GM12872 (cell line): ENCODE measurements around the gene ATP13A3.

Experiments
- TF ChIP-seq, protein P1 (sequence below): IDR thresholded peaks from 3 replicates; pipeline ENCODE4 v1.5.1; 2011; ENCODE audit warnings: low read depth, mild to moderate bottlenecking, low read length, moderate library complexity; ENCODE audit not compliant: insufficient read depth

The ATP13A3 gene

GRCh38 chr3:194390835-194391234, 96.0 kb downstream of the ATP13A3 start:
- TF ChIP-seq, protein P1, sequence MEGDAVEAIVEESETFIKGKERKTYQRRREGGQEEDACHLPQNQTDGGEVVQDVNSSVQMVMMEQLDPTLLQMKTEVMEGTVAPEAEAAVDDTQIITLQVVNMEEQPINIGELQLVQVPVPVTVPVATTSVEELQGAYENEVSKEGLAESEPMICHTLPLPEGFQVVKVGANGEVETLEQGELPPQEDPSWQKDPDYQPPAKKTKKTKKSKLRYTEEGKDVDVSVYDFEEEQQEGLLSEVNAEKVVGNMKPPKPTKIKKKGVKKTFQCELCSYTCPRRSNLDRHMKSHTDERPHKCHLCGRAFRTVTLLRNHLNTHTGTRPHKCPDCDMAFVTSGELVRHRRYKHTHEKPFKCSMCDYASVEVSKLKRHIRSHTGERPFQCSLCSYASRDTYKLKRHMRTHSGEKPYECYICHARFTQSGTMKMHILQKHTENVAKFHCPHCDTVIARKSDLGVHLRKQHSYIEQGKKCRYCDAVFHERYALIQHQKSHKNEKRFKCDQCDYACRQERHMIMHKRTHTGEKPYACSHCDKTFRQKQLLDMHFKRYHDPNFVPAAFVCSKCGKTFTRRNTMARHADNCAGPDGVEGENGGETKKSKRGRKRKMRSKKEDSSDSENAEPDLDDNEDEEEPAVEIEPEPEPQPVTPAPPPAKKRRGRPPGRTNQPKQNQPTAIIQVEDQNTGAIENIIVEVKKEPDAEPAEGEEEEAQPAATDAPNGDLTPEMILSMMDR: no peak

DNA sequence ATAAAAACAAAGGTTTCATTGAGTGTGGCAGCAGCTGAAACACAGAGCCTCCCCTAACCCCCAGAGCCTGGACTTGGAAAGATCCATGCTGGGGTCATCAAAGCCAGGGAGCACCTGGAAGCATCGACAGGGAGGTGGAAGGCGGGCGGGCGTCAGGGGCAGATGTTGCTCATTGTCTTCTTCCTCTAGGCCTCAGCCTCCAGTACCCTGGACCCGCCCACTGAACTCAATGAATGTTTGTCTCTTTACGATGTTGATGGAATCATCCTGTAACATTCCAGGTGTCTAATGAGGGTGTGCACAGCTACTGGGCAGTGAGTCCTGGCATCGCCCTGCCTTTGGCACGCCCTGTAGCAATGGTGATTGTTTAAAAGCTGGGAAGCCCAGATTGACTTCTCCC, 97.5 kb downstream of the ATP13A3 start:
- TF ChIP-seq, protein P1: no peak

GRCh38 chr3:194387926-194388418, 98.8 kb downstream of the ATP13A3 start:
- TF ChIP-seq, protein P1: no peak

DNA sequence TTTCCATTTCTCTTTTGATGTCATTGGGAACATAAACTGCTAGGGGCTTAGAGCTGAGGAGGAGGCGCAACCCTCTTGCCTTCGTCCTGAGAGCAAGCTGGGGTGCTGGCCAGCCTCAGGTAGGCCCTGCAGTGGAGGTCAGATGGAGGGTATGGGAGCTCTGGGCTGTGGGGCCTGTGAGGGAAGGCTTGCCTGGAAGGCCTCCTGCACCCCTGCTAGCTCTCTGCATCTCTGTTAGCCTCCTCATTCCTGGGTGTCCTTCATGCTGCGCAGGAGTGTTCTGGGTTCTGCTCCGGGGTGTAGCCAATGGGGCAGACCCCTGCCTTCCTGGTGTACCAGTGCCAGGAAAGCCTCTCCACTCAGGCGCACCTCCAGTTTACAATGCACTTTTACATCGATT, 99.5 kb downstream of the ATP13A3 start:
- TF ChIP-seq, protein P1: no peak

DNA sequence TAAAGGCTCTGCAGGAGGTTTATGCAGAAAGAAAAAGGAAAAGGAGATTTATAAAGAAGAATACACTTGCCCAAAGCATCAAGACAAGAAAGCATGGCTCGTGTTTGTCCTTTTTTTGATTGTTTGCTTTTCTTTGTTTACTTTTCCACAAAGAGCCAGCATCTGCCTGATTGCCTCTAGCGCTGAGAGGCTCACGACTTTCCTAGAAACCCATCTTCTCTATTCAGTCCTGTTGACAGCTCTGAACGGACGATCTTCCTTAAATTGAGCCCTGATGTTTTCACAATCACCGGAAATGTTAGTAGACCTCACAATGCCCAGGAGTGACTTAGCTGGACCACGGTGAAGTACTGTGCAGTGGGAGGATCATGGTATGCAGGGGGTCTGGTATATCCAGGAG, 100.2 kb downstream of the ATP13A3 start:
- TF ChIP-seq, protein P1: no peak

GRCh38 chr3:194386066-194386465, 100.7 kb downstream of the ATP13A3 start:
- TF ChIP-seq, protein P1: no peak

GRCh38 chr3:194384569-194385001, 102.2 kb downstream of the ATP13A3 start:
- TF ChIP-seq, protein P1: no peak
